SK-MEL-5 (cell line): ENCODE results near the gene KANSL1. TPM values are rescaled to one million over a fixed set of nuclear protein-coding genes. Genes with fewer than 3 reads are reported as not detected.

Experiments used
- DNase-seq: peaks from one replicate; pipeline ENCODE4 v3.0.0-alpha.2; 2016; ENCODE audit warnings: low read depth, low spot score
- in situ Hi-C: cut with HindIII; loops from 2 replicates; pipeline ENCODE4 v1.10.0; 2016; ENCODE audit warnings: low sequenced_read_pairs, high pct_unique_total_duplicates, low pct_unique_long_range_greater_than_20kb
- total RNA-seq: library from RNA; depleted of rRNA; stranded (reverse); fragments of >200 nt; shearing (Covaris generic); gene quantifications from 2 replicates; pipeline ENCODE4 v1.2.3, GENCODE V29; 2014

Gene KANSL1
- total RNA-seq, 1 experiment from 2014 or later = 34.7 TPM

DNA sequence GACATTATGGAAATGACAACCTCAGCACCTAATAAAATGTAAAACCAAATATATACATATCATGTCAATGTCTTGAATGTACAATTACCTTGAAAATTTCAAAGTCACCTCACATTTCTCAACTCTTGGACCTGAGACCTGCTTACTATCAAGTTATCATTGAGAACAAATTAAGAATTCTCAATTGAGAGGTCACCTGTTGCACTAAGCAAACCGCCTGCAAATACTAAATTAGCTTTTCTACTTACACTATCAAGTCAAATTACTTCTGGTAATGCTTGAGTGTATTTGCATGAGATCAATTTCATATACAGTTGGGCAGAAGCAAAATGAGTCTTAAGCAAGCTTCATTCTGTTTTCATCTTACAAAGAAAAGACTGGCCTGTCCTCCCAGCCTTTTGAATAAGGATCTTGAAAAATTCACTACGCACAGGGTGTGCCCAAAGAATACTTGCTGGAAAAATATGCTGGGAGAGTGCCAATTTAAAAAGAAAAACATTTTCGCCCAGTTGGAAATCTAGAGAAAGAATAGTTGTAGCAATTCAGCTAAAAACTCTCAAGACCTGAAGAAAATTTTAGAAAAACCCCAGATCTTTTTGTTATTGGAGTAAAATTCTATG is 35.7 kb downstream of the KANSL1 start:
- in situ Hi-C loops = no loop called here
- DNase-seq = no peak

DNA sequence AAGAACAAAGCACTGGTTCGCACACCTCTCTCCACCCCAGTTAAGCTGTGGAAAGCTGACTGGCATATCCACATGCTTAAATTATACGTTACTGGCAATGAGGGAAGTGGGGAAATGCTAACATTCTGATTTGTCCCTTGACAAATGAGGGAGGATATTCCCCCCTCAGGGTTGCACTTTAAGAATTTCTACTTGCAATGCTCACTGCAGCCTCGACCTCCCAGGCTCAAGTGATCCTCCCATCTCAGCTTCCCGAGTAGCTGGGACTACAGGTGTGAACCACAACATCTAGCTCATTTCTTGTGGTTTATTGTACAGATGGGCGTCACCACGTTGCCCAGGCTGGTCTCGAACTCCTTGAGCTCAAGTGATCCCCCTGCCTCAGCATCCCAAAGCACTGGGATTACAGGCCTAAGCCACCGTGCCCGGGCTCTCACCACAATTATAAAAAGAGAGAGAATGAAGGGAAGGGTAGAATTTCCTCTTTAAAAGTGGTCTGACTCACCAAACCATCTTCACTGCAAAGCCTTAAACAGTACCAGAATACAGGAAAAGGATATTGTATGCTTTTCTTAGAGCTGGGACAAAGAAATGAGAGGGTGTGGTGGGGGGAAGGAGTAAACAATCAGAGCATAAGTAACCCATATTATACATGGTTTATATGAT is 38.9 kb downstream of the KANSL1 start:
- in situ Hi-C loops = no loop called here
- no peak for DNase-seq

DNA sequence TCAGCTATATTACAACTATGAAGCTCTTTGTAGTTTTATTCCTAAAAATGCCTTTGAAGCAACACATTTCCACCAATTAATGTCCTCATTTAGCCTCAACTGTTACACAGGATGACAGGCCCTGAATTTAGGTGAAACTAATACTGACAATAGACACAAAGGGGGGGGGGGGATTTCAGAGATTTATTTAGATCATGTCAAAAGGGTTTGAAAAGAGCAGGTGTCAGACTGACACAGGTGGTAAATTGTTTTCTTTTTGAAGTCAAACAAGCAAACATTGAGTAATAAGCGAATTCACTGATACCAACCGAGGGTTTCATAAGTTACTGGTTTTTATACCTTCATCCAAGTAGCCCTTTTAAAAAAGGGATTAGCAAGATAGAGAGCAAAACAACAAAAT is 40.8 kb downstream of the KANSL1 start:
- DNase-seq = no peak
- in situ Hi-C loops = no loop called here

DNA sequence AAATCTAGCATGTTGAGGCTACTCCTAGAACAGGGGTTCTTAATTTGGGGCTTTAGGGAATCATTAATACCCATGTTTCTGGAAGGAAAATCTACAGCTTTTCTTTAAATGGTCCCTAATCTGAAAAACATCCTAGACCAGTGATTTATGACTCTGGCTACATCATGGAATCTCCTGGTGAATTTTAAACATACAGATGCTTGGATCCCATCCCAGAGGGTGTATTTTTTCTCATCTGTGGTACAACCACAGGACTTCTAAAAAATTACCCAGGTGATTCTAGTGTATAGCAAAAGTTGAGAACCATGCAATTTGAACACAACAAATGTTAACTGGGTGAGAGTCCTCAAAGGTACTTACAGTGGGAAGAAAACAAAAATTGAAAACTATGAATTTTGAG is 41.5 kb downstream of the KANSL1 start:
- in situ Hi-C loops = no loop called here
- DNase-seq = no peak

DNA sequence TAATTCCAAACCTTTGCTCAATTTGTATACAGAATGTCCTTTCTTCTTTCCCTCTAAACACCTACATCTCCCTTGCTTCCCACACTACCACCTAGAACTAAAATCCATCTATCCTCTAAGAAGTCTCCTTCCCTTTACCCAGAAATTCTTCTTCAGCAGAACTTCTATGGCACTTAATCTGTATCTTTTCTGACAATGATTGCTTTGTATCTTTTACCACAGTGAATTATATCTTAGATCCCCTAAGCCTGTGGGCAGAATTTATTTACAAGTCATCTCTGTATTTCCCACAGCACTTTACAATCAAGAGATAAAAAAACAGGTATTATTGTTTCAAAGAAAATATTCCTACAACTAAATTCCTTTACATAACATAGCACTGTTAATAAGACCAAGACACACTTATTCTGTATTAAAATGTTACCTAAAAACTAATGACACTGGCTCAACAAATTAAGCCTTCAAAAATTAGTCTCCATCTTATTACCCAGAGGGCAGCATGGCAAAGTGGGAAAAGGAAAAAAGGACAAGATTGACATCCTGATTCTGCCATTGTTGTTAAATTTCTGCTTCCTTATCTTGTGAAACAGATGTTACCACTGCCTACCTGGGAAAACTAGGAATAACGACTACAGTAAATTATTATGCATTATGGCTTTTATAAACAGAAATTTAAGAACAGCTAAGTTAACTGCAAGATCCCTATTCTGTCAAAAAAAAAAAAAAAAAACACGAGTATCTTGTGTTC is 42.8 kb downstream of the KANSL1 start:
- in situ Hi-C loops = no loop called here

DNA sequence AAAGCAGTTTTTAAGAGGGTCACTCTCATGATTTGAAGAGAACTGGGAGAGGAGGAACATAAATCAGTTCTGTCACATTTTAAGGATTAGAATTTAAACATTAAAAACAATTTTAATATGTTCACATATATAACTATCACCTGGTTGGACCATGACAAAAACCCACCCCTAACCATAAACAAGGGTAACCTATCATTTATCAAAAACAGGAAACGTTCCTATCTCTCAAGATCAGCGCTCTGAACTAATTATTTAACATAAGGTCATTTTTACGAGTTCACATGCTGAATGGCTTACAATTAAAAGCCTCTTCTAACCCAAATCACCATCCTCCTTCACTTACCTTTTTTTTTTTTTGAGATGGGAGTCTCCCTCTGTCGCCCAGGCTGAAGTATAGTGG is 45.0 kb downstream of the KANSL1 start:
- no peak for DNase-seq
- in situ Hi-C loops = no loop called here

More for the DNA sequence above, 42.8 kb downstream of the KANSL1 start:
- DNase-seq = peak; percentile 52

DNA sequence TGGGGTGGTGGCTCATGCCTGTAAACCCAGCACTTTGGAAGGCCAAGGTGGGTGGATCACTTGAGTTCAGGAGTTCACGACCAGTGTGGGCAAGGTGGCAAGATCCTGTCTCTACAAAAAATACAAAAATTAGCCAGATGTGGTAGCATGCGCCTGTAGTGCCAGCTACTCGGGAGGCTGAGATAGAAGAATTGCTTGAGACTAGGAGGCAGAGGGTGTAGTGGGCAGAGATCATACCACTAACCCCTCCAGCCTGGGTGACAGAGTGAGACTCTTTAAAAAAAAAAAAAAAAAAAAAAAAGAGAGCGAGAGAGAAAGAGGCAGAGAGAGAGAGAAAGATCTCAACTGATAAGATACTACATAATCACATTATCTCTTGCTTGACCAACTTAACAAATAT is 45.9 kb downstream of the KANSL1 start:
- DNase-seq = no peak
- in situ Hi-C loops = no loop called here

DNA sequence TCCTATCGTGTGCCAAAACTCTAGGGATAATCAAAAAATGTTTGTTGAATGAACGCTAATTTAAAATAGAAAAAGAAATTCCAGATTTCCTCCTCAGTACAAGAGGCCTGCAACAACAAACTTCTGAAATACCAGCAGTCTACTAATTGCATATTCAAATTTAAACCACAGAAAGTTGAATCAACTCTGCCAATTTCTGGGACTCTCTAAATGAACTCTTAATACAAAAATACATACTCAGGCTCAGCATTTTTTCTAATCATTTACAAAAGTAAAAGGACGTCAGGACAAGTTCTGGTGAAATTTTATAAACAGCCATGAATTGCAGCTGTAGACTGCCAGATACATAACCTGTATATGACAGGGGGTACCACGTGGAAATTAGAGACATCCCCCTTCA is 49.0 kb downstream of the KANSL1 start:
- in situ Hi-C loops = no loop called here
- DNase-seq = no peak

DNA sequence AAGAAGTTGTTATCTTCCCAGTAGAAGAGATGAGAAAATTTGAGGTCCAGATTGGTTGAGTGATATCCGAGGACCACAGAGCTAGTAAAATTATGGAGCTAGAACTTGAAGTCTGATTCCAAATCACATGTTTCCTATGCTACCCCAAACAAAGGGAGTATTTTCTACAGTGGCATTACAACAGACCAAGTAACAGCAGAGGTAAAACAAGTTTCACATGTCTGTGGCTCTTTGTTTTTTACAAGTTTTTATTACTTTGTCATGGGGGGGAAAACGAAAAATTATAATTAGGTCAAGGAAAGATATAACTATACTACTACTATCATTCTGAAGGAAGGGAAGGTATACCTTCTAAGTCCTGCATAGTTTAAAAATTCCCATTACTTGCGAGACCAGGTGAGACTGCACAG is 49.4 kb downstream of the KANSL1 start:
- peak; percentile 75 for DNase-seq
- in situ Hi-C loops = no loop called here

DNA sequence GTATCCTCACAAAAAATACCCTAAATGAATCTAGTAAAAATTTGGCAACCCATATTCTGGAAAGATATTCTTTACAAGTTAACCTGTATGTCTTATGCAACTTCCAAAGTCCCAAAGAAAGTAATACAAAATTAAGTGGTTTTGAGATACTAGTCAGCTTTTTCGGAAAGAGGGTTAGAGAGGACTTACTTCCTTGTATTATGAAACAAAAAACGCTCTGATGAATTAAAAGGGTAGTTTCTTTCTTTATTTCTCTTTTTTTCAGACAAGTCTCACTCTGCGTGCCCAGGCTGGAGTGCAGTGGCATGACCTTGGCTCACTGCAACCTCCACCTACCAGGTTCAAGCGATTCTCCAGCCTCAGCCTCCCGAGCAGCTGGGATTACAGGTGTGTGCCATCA is 51.6 kb downstream of the KANSL1 start:
- in situ Hi-C loops = no loop called here
- DNase-seq = no peak

DNA sequence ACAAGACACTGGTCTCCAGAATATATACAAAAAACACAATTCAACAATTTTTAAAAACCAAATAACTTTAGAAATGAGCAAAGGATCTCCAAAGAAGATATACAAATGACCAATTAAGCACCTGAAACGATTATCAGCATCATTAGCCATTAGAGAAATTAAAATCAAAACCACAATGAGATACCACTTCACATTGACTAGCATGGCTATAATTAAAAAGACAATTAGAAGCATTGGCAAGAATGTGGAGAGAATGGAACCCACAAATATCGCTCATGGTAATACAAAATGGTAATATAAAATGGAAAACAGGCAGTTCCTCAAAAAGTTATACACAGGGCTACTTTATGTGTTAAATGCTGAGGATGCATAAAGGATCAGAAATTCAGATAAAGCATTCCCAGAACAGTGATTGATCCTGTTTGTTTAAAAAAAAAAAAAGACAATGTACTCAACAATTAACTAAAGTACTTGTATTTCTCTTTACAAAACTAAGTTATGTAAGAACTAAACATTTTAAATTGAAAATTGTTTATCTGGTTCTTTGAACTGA is 52.5 kb downstream of the KANSL1 start:
- in situ Hi-C loops = no loop called here
- no peak for DNase-seq

DNA sequence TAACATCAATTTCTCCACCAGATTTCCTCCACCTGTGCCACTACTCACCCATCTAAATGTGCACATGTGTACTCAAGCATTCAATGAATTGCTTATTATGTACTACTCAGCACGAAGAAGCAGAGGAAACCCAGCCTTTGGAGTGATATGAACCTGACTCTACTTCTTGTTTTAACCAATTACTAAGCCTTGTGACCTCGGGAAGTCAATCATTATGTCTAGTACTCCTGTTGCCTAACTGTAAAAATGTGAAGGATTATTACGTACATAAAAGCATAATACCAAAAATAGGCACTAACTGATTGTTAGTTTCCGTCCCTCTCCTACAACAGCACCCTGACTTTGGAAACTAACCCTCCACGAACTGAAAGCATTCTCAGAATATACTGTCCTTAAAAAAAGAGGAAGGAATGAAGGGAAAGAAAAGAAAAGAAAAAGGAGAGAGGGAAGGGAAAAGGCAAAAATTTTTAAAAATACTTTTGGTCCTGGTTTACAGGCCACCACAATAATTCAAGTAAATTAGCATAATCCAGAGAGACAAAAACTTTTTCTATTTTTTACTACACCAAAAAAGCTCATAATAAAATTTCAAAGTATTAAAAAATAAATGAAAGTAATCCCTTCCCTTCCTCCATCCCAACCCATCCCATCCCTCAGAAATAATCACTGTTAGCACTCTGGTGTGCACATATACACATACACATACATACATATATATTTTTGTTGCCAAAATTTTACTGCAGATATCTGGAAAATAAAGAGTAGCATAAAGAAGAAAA is 53.6 kb downstream of the KANSL1 start:
- no peak for DNase-seq
- in situ Hi-C loops = no loop called here

DNA sequence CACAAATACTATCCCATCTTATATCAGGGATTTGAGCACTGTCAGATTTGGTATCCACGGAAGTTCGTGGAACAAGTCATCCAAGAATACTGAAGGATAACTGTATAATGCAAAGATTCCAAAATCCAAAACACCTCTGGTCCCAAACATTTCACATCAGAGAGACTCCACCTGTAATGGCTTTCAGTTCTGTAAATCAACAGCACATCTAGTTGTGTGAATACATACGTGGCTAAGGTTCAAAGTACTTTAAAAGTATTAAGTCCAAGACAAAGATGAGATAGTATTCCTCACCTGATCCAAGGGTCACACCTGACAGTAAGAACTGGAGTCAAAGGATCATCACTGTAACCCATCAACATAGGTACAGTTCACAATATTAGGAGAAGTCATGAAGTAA is 54.8 kb downstream of the KANSL1 start:
- in situ Hi-C loops = no loop called here
- DNase-seq = no peak

DNA sequence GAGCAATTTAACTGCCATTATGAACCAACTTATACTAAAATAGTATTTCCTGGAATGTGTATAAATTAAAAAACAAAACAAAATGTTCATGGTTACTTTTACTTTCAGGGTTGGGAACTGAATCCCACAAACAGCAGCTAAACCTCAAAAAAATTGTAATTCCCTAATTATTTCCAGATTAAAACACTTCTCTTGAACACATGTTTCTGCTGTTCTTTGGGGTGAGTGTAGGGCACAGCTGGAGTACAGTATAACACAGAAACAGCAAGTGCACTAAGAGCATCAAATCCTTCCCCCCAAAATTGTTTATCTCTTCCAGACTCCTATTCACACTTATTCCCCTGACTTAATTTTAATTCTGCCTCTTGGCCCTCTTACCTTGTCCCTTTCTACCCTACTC is 56.4 kb downstream of the KANSL1 start:
- in situ Hi-C loops = no loop called here
- no peak for DNase-seq

DNA sequence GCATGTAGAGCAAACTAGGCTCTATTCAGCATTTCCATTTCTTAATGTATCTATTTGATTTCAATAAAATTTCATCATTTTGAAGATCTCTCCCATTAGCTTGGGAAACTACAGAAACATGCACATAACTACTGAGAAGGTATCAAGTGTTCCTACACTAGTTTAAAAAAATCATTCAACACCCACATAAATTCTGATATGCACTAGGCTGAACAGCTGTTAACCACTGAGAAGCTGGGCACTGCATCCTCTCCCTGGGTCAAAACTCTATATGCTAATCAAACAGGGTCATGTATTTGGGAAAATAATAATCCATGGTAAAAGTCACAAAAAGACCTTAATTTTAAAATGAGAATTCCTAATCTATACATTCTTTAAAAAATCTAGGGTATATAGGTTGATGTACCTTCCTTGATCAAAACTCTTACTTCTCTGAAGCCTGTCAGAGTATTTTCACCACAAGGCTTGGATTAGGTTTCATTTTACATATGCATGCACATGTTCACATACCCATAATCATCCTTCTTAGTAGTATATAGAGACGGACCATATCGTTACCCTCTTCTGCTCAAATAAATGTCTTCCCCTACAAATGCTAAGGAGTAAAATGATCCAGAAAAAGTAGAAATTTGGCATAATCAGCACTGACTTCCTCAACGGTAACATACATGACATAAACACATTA is 57.2 kb downstream of the KANSL1 start:
- in situ Hi-C loops = no loop called here
- no peak for DNase-seq

DNA sequence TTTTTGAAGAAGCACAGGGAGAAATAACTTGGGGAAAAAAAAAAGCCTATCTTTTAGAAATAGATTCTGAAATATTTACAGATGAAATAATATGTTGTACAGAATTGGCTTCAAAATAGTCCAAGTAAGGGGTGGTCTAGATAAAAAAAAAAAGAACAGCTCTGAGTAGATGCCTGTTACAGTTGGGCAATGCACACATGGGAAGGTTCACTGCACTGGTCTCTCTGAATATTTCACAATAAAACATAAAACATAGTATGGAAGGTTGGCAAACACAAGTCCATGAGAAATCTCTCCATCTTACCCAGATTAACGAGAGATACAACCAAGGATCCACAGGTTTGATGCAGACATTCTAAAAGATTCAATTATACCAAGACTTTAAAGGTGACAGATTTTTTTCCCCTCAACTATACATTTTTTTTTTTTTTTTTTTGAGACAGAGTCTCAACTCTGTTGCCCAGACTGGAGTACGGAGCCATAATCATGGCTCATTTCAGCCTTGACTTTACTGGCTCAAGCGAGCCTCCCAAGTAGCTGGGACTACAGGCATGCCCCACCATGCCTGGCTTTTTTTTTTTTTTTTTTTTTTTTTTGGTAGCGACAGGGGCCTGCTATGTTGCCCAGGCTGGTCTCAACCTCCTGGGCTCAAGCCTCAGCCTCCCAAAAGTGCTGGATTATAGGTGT is 58.0 kb downstream of the KANSL1 start:
- in situ Hi-C loops = no loop called here

DNA sequence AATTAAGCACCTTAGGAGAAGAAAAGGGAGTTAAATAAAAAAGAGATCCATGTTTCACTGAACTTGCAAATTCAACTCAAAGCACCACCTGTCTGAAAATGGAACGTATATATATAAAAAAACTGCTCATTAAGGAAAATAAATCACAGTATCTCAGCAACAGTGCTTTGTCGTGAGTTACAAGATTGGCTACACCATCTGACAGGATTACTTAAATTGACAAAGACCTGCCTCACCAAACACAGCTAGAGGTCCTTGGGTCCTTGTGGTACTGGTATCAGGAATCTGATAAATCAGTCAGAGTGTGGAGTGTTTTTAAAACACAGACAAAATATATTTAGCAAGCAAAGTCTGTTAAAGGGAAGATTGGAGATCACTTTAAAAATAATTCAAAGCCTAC is 63.9 kb downstream of the KANSL1 start:
- in situ Hi-C loops = no loop called here
- DNase-seq = no peak

More for the DNA sequence above, 58.0 kb downstream of the KANSL1 start:
- DNase-seq = no peak
